Type B pancreatic cell (in vitro differentiated cells): ENCODE results near the gene CERS6. TPM values are rescaled to one million over a fixed set of nuclear protein-coding genes. Genes with fewer than 3 reads are reported as not detected.
"Not testable (repeated sequence)": the region's sequence is repeated elsewhere in the genome, so short reads cannot be mapped to it uniquely, and the experiment has no call there.

Experiments used
- DNase-seq: peaks from one replicate; pipeline ENCODE4 v3.0.0; 2021; ENCODE audit warnings: mixed read lengths; ENCODE audit not compliant: unreplicated experiment; ENCODE audit errors: extremely low spot score
- H3K27ac Mint-ChIP-seq: 2 replicates; pipeline ENCODE4 v1.8.0; 2021; ENCODE audit warnings: mild to moderate bottlenecking, mixed read lengths
- H3K27me3 Mint-ChIP-seq: 2 replicates; pipeline ENCODE4 v1.8.0; 2021; ENCODE audit warnings: mixed read lengths
- H3K36me3 Mint-ChIP-seq: 2 replicates; pipeline ENCODE4 v1.8.0; 2021; ENCODE audit warnings: mixed read lengths
- H3K4me1 Mint-ChIP-seq: one replicate; pipeline ENCODE4 v1.8.0; 2021; ENCODE audit warnings: mixed read lengths; ENCODE audit not compliant: unreplicated experiment
- H3K4me3 Mint-ChIP-seq: 2 replicates; pipeline ENCODE4 v1.8.0; 2021; ENCODE audit warnings: mild to moderate bottlenecking, mixed read lengths
- H3K9me3 Mint-ChIP-seq: 2 replicates; pipeline ENCODE4 v1.8.0; 2021; ENCODE audit warnings: mixed read lengths
- total RNA-seq: library from RNA; stranded (reverse); gene quantifications from 2 replicates; pipeline ENCODE4 v1.2.1, GENCODE V29; 2021; ENCODE audit warnings: low replicate concordance
- TF ChIP-seq, protein P1 (sequence below): fragments of 200-600 bp; sonication (generic); conservative IDR thresholded peaks from 2 replicates; pipeline ENCODE4 v1.5.0; 2021; ENCODE audit warnings: antibody characterized with exemption, mild to moderate bottlenecking

Gene CERS6
- total RNA-seq, 1 donor from 2014 or later: 43.0 TPM

DNA sequence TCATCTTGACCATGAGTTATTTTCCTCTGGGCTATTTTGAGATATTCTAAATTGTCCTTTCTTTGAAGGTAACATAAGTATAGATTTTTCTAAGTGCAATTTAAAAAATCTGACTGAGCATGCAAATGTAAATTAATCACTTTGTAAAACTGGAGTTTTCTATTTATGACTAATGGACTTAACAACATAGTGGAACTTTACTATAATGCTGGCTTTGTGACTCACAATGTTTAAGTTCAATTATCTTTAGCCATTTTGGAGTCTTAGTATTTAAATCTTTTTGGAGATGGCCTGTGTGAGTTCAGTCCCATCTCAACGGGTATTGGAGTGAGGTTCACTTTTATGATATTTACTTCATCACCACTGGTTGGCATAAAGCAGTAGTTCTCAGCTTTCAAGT, 311.2 kb downstream of the CERS6 start:
- no peak for DNase-seq
- Mint-ChIP-seq H3K4me1 (peaks cover 7% of the 10 kb centered on the region), H3K27ac (no peak overlapping the region), H3K27me3 (no peaks in the 10 kb centered on the region), H3K36me3 (peaks cover 33% of the 10 kb centered on the region), H3K4me3 (no peak overlapping the region), H3K9me3 (peaks cover 13% of the 10 kb centered on the region)
- TF ChIP-seq, protein P1, sequence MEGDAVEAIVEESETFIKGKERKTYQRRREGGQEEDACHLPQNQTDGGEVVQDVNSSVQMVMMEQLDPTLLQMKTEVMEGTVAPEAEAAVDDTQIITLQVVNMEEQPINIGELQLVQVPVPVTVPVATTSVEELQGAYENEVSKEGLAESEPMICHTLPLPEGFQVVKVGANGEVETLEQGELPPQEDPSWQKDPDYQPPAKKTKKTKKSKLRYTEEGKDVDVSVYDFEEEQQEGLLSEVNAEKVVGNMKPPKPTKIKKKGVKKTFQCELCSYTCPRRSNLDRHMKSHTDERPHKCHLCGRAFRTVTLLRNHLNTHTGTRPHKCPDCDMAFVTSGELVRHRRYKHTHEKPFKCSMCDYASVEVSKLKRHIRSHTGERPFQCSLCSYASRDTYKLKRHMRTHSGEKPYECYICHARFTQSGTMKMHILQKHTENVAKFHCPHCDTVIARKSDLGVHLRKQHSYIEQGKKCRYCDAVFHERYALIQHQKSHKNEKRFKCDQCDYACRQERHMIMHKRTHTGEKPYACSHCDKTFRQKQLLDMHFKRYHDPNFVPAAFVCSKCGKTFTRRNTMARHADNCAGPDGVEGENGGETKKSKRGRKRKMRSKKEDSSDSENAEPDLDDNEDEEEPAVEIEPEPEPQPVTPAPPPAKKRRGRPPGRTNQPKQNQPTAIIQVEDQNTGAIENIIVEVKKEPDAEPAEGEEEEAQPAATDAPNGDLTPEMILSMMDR: no peak

DNA sequence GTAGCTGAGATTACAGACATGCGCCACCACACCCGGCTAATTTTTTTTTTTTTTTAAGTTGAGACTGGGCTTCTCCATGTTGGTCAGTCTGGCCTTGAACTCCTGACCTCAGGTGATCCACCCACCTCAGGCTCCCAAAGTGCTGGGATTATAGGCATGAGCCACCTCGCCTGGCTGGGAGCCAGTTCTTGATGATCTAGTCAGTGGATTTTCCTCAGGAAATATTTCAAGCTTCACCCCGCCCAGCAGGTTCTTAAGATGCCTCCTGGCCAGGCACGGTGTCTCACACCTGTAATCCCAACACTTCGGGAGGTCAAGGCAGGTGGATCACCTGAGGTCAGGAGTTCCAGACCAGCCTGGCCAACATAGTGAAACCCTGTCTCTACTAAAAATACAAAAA, 312.3 kb downstream of the CERS6 start:
- Mint-ChIP-seq H3K9me3 (peaks cover 13% of the 10 kb centered on the region), H3K36me3 (peaks cover 33% of the 10 kb centered on the region)
- DNase-seq, H3K27ac Mint-ChIP-seq, H3K4me3 Mint-ChIP-seq, H3K4me1 Mint-ChIP-seq, H3K27me3 Mint-ChIP-seq: not testable (repeated sequence)

DNA sequence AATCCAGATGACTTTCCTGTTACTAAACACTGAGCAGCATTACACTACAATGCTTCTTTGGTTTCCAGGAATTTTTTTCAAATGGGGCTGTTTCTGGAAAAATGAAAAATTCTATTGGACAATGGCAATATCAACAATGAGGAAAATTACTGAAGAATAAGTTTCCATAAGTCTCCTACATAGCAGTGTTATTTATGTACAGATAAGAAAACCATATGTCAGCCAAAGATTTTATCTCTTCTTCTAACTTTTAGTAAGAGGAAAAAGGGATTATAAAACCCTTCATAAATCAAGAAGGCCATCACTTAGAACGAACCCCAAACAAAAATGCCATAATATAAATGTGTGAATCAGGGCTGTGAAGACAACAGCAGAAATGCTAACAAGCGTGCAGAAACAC, 314.7 kb downstream of the CERS6 start:
- Mint-ChIP-seq H3K4me3 (no peak overlapping the region), H3K27ac (no peak overlapping the region), H3K27me3 (no peaks in the 10 kb centered on the region), H3K9me3 (peaks cover 12% of the 10 kb centered on the region), H3K4me1 (peaks cover 7% of the 10 kb centered on the region), H3K36me3 (peaks cover 29% of the 10 kb centered on the region)
- no peak for DNase-seq
- TF ChIP-seq, protein P1: no peak

DNA sequence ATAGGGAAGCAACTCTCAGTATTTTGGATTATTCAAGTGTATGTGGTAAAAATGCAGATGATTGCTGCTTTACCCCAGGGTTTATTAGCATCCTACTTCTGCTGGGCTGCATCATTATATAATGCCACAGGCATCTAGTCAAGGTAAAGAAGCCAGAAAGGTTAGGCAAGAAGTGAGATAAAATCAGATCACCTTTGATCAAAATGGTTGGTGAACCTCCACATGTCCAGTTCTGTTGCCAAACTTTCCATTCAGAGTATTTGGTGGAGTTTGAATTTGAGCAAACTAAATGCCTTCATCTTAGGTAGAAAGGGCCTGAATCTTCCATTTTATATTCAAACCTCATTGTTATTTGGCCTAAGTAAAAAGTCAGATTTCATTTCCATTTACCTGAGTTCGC, 316.6 kb downstream of the CERS6 start:
- Mint-ChIP-seq H3K27ac (no peak overlapping the region), H3K4me3 (no peak overlapping the region), H3K9me3 (peaks cover 12% of the 10 kb centered on the region), H3K27me3 (no peaks in the 10 kb centered on the region), H3K4me1 (peaks cover 7% of the 10 kb centered on the region), H3K36me3 (peaks cover 17% of the 10 kb centered on the region)
- no peak for DNase-seq
- TF ChIP-seq, protein P1: no peak

DNA sequence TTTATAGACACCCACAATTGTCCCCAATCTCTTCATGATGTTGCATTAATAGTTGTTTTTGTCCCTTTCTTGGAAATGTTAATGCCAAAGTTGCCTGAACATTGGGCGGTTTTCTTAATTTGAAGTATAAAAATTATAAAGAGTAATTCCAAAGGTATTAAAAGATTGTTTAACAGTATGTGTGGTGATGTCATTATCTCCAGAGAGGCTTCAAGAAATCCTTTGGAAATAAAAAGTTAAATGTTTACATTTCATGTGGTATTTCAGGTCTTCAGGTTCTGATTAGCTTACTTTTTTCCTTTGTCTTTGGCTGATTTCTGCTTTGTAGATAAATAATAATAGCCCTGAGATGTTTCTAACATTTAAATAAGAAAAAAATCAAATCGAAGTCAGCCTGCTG, 317.1 kb downstream of the CERS6 start:
- H3K4me3 Mint-ChIP-seq: no peak overlapping the region
- TF ChIP-seq, protein P1: no peak
- H3K27me3 Mint-ChIP-seq: no peaks in the 10 kb centered on the region
- peaks cover 7% of the 10 kb centered on the region for H3K4me1 Mint-ChIP-seq
- no peak for DNase-seq
- no peak overlapping the region for H3K27ac Mint-ChIP-seq
- peaks cover 12% of the 10 kb centered on the region for H3K9me3 Mint-ChIP-seq
- peaks cover 17% of the 10 kb centered on the region for H3K36me3 Mint-ChIP-seq

DNA sequence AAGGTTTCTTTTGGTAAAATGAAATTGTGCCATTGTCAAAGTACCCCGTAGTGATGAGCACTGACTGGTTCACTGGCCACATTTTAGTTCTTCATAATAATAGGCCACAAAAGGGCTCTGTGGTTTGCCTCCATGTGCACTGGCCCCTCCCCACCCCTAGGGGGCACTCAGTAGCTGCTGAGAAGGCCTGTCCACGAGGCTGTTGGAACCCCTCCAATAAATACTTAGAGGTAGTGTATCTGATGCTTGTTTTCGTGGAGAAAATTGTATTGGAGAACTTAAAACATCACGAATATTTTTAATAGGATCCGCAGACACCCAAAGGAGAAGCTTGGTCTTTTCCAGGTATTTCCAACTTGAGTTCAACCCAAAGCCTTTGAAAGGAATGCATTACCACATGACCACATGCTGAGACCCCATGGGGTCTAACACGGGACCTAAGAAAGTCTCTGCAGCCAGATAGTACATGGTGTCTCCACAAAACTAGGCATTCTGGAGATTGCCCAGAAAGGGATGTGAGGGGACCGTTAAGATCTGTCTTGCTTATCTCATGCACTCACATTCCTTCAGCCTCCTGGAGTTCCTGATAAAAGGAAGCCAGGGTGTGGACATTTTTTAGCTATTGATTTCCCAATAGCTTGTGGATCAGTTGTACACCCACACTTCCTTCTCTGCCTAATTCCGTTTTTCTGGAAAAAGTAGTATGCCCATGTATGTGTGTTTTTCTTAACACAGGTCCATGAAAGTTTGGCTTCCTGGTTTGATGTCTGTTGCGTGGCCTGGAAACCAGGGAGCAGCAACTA, 317.8 kb downstream of the CERS6 start:
- H3K4me1 Mint-ChIP-seq: peaks cover 11% of the 10 kb centered on the region
- no peak overlapping the region for H3K4me3 Mint-ChIP-seq
- H3K27ac Mint-ChIP-seq: no peak overlapping the region
- H3K27me3 Mint-ChIP-seq: no peaks in the 10 kb centered on the region
- peaks cover 17% of the 10 kb centered on the region for H3K36me3 Mint-ChIP-seq
- TF ChIP-seq, protein P1: peak; percentile 69
- no peak for DNase-seq
- peaks cover 12% of the 10 kb centered on the region for H3K9me3 Mint-ChIP-seq
